GM12801 (cell line): ENCODE results near the gene AKAP17A.

Experiments
- TF ChIP-seq, protein P1 (sequence below): IDR thresholded peaks from one replicate; pipeline ENCODE4 v1.5.1; 2011; ENCODE audit warnings: control low read depth; ENCODE audit not compliant: insufficient read length; ENCODE audit errors: extremely low read depth

AKAP17A gene

DNA sequence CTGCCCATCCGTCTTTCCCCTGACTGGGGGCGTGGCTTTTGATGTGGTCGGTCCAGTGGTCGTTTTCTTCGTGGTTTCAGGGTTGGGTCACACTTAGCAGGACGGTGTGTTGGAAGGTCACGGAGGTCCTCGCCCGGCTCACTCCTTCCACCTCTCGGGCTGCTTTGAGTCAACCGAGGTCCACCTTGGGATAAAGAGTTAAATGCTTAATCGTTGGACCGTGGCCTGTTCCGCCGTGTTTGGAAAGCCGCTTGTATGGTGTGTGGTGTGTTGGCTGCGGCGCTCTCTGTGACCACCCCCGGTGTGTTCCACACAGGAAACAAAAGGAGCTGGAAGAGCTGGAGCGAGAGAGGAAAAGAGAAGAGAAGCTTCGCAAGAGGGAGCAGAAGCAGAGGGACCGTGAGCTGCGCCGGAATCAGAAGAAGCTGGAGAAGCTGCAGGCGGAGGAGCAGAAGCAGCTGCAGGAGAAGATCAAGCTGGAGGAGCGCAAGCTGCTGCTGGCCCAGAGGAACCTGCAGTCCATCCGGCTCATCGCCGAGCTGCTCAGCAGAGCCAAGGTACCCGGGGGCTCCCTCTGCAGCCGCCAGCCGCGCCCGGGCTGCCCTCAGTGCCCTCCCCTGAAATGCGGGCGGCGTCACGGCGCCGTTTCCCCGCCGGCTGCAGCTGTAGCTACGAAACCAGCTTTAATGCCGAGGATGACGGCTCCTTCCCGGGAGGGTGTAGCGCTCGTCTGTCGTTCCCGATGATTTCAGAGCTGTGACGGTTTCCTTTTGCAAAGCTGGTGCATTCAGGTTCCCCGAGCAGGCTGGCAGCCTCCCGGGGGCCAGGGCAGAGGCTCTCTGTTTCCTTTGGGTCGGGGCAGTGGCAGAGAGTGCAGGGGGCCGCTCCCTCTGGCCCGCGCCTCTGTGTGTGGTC is 7.7 kb downstream of the AKAP17A start:
- TF ChIP-seq, protein P1, sequence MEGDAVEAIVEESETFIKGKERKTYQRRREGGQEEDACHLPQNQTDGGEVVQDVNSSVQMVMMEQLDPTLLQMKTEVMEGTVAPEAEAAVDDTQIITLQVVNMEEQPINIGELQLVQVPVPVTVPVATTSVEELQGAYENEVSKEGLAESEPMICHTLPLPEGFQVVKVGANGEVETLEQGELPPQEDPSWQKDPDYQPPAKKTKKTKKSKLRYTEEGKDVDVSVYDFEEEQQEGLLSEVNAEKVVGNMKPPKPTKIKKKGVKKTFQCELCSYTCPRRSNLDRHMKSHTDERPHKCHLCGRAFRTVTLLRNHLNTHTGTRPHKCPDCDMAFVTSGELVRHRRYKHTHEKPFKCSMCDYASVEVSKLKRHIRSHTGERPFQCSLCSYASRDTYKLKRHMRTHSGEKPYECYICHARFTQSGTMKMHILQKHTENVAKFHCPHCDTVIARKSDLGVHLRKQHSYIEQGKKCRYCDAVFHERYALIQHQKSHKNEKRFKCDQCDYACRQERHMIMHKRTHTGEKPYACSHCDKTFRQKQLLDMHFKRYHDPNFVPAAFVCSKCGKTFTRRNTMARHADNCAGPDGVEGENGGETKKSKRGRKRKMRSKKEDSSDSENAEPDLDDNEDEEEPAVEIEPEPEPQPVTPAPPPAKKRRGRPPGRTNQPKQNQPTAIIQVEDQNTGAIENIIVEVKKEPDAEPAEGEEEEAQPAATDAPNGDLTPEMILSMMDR, result no peak

DNA sequence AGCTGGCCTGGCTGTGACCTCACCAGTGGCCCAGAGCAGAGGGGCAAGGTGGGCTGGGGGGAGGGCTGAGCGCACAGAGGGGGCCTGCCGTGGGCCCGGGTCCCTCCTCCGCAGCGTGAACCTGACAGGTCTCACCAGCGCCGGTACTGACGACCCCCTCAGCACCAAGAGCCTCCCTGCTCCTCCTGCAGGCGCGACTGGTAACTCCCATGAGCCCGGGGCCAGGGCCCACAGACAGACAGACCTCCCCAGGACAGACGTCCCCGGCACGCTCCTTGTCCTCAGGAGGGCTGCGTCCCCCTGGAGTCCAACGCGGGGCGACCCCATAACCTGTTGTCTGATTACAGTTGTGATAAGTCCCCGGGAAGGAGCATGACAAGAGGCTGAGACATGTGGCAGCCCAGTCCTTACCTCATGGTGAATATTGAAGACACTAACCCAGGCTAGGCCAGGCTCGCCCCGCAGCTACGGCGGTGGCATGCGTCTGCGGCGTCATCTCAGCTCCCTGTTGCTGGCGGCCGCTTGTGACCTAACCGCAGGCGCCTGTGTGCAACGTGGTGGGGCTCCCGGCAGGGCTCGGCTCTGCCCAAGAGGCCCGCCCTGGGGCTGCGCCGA is 8.5 kb downstream of the AKAP17A start:
- TF ChIP-seq, protein P1, result no peak

DNA sequence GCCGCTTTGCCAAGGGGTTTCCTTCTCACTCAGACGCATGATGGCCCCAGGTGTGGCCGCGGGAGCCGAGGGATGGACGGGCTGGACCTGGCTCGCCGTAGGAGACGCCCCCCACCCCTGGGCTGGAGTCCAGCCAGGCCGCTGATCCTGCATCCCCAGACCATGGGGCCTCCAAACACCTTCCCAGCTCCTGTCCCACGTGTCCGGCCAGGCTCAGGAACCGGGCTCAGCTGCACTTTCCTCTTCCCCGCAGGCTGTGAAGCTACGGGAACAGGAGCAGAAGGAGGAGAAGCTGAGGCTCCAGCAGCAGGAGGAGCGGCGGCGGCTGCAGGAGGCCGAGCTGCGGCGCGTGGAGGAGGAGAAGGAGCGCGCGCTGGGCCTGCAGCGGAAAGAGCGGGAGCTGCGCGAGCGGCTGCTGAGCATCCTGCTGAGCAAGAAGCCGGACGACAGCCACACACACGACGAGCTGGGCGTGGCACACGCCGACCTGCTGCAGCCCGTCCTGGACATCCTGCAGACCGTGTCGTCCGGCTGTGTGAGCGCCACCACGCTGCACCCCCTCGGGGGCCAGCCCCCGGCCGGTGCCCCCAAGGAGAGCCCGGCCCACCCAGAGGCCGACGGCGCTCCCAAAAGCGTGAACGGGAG is 9.1 kb downstream of the AKAP17A start:
- TF ChIP-seq, protein P1, result no peak

DNA sequence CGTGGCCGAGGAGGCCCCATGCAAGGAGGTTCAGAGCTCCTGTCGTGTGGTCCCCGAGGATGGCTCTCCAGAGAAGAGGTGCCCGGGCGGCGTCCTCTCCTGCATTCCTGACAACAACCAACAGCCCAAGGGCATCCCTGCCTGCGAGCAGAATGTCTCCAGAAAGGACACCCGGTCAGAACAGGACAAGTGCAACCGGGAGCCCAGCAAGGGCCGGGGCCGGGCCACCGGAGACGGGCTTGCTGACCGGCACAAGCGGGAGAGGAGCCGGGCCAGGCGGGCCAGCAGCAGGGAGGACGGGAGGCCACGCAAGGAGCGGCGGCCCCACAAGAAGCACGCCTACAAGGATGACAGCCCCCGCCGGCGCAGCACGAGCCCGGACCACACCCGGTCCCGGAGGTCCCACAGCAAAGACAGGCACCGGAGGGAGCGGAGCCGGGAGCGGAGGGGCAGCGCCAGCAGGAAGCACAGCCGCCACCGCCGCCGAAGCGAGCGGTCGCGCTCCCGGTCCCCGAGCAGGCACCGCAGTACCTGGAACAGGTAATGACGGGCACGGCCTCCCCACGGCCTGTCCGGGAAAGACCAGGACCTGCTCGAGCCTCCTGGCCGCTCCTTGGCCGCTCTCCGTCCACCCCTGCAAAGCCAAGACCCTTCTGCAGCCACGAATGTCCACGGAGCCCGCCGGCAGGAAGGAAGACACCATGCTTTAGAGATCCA is 9.8 kb downstream of the AKAP17A start:
- TF ChIP-seq, protein P1, result no peak

DNA sequence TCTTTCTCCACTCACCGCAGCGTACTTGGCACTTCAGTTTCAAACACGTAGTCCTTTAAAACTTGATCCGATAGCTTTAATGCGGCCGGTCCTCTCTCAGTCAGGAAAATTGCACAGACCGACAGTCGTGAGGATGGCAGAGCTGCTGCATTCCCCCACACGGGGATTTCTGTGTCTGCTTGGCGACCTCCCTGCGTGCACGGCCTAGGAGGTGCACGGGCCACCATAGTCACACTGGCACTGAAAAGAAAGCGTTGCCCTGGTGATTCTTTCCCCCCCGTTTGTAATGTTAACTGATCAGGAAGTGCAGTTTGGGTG is 10.3 kb downstream of the AKAP17A start:
- TF ChIP-seq, protein P1, result no peak

DNA sequence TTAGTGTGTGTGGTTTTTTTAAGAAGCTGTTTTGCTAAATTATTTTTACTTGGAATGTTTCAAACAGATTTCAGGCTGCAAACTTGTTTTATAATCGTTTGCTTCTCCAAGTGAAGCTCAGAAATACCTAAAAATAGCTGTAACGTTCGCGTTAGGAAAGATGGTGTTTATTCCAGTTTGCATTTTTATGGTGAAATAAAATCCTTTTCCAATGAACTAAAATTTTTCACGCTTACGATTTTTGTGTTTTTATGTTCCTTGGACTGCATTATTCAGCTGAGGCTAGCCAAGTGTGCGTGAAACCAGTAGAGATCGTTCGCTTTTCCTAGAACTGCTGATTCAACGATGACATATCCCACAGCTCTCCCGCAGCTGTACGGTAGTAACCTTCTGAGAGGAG is 10.9 kb downstream of the AKAP17A start:
- TF ChIP-seq, protein P1, result no peak

DNA sequence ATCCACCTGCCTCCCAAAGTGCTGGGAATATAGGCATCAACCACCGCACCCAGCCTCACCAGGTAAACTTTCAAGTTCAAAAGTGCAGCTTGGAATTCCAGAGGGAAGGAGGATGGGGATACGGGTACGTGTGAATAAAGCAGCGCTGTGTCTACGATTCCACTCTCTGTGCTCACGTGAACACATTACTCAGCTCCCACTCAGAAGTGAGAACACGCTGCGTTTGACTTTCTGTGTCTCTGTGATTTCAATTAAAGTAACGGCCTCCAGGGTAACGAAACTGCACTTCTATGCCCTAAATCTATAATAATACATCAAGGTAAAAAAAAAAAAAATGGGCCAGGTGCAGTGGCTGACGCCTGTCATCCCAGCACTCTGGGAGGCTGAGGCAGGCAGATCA is 15.1 kb downstream of the AKAP17A start:
- TF ChIP-seq, protein P1, result no peak
